ENCODE results near the gene SEMA4D. TPM values are rescaled to one million over a fixed set of nuclear protein-coding genes. Genes with fewer than 3 reads are reported as not detected.

SEMA4D gene
- total RNA-seq, 4 donors from 2014 or later, result 13.4 to 27.3 (median 24.8) TPM

DNA sequence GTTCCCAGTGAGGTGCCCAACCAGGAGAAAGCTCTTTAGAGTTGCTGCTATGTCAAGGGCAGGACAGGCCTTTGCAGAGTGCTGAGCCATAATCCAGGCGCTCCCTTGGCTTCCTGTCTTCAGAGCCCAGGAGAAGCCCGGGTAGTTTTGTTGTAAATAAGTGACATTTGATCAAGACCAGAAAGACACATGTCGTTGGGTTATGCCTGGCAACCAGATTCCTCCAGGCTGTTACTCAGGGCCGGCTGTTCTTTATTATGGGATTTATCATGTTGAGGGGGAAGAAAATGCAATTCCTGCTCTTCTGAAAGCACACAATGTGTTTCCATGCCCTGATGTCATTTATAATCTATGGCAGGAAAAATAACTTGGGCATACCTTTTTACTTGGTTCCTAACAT is 39.3 kb upstream of the SEMA4D start:
- Histone ChIP-seq H3K27ac (peak overlapping the region in 1 of 4 donors; percentile 35), H3K4me3 (no peak overlapping the region), H3K4me1 (peaks cover 0 to 6% (median 0%) of the 10 kb centered on the region in 4 donors), H3K27me3 (no peaks in the 10 kb centered on the region), H3K9me3 (no peaks in the 10 kb centered on the region), H3K36me3 (no peaks in the 10 kb centered on the region)
- no peak for DNase-seq (ENCODE audit: low spot score in 2 of 2)
- WGBS, 2 donors, result 66 to 83% methylated on average over 4 of the region's 4 CpGs
- TF ChIP-seq POLR2A (IDR thresholded peaks at IDR 0.05) (no peak), EP300 (IDR thresholded peaks at IDR 0.05) (no peak)
- TF ChIP-seq, protein P1, sequence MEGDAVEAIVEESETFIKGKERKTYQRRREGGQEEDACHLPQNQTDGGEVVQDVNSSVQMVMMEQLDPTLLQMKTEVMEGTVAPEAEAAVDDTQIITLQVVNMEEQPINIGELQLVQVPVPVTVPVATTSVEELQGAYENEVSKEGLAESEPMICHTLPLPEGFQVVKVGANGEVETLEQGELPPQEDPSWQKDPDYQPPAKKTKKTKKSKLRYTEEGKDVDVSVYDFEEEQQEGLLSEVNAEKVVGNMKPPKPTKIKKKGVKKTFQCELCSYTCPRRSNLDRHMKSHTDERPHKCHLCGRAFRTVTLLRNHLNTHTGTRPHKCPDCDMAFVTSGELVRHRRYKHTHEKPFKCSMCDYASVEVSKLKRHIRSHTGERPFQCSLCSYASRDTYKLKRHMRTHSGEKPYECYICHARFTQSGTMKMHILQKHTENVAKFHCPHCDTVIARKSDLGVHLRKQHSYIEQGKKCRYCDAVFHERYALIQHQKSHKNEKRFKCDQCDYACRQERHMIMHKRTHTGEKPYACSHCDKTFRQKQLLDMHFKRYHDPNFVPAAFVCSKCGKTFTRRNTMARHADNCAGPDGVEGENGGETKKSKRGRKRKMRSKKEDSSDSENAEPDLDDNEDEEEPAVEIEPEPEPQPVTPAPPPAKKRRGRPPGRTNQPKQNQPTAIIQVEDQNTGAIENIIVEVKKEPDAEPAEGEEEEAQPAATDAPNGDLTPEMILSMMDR (IDR thresholded peaks at IDR 0.05), result no peak

DNA sequence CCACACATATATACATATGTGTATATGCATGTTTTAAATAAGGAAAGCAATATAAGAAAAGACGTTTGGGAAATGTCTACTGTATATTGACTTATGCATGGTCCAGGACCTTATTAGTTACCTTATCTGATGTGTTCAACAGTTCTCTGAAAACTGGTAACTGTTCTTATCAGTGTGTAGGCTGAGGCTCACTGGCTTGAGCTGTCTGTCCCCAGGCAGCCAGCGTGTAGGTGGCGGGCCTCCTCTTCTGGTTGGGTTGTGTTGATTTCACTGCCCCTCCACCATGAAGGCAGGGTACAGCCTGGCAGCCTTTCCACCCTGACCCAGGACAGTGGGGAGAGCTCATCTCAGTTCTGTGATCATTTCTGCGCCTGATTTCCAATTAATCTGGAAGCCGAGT is 38.7 kb upstream of the SEMA4D start:
- Histone ChIP-seq H3K27ac (peak overlapping the region in 1 of 4 donors; percentile 35), H3K4me1 (peaks cover 0 to 6% (median 0%) of the 10 kb centered on the region in 4 donors), H3K9me3 (no peaks in the 10 kb centered on the region), H3K4me3 (no peak overlapping the region), H3K36me3 (no peaks in the 10 kb centered on the region), H3K27me3 (no peaks in the 10 kb centered on the region)
- 87 to 90% methylated on average over 5 of the region's 5 CpGs for WGBS, 2 donors
- TF ChIP-seq, protein P1 (IDR thresholded peaks at IDR 0.05), result no peak
- TF ChIP-seq EP300 (IDR thresholded peaks at IDR 0.05) (no peak), POLR2A (IDR thresholded peaks at IDR 0.05) (no peak)
- no peak for DNase-seq (ENCODE audit: low spot score in 2 of 2)

DNA sequence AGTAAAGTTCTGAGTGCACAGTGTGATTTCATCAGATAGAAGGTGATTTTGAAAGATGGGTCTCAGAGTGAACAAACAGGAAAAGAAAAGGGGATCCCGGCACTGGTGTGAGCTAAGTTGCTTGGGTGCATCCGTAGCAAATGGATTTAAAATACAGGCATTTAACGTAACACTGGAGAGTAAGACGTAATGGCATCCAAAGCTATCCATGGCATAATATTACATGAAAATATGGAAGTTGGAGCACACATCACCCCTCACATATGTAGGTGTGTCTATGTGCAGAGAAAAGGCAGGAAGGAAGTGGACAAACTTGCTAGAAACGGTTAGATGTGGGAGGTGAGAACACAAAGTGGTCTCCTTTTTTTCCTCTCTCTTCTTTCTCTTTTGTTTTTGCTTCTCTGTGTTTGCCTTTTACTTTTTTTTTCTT is 38.2 kb upstream of the SEMA4D start:
- Histone ChIP-seq H3K9me3 (no peaks in the 10 kb centered on the region), H3K27ac (no peak overlapping the region), H3K27me3 (no peaks in the 10 kb centered on the region), H3K36me3 (no peaks in the 10 kb centered on the region), H3K4me3 (no peak overlapping the region), H3K4me1 (peaks cover 0 to 6% (median 0%) of the 10 kb centered on the region in 4 donors)
- 73 to 82% methylated on average over 5 of the region's 5 CpGs for WGBS, 2 donors
- no peak for DNase-seq (ENCODE audit: low spot score in 2 of 2)
- TF ChIP-seq POLR2A (IDR thresholded peaks at IDR 0.05), result no peak
- peak in 1 of 2 donors; percentile 6 for TF ChIP-seq EP300 (IDR thresholded peaks at IDR 0.05)

DNA sequence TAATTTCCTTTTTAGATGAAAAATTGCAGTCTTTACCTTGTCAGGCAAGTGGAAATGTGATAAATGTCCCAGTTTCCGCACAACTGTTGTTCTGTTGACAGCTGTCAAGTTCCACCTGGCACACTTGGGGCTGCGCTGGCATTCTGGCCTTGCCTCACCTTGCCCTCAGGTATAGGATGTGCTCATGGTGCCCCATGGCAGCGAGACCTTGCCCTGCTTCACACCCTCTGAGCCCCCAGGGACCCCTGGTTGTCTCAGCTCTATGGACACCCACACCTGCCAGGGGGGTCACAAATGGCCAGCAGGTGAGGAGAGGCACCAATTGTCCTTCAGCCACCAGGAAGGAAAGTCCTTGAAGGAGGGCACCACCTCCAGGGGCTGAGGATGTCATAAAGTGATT is 37.5 kb upstream of the SEMA4D start:
- no peaks in the 10 kb centered on the region for H3K27me3 ChIP-seq
- H3K4me1 ChIP-seq, result peaks cover 0 to 9% (median 0%) of the 10 kb centered on the region in 4 donors
- H3K27ac ChIP-seq, result no peak overlapping the region
- TF ChIP-seq POLR2A (IDR thresholded peaks at IDR 0.05) (no peak), EP300 (IDR thresholded peaks at IDR 0.05) (no peak)
- TF ChIP-seq, protein P1 (IDR thresholded peaks at IDR 0.05), result no peak
- 93 to 96% methylated on average over 2 to 3 of the region's 3 CpGs for WGBS, 2 donors
- H3K4me3 ChIP-seq, result no peak overlapping the region
- DNase-seq (ENCODE audit: low spot score in 2 of 2), result no peak
- no peaks in the 10 kb centered on the region for H3K36me3 ChIP-seq
- no peaks in the 10 kb centered on the region for H3K9me3 ChIP-seq

DNA sequence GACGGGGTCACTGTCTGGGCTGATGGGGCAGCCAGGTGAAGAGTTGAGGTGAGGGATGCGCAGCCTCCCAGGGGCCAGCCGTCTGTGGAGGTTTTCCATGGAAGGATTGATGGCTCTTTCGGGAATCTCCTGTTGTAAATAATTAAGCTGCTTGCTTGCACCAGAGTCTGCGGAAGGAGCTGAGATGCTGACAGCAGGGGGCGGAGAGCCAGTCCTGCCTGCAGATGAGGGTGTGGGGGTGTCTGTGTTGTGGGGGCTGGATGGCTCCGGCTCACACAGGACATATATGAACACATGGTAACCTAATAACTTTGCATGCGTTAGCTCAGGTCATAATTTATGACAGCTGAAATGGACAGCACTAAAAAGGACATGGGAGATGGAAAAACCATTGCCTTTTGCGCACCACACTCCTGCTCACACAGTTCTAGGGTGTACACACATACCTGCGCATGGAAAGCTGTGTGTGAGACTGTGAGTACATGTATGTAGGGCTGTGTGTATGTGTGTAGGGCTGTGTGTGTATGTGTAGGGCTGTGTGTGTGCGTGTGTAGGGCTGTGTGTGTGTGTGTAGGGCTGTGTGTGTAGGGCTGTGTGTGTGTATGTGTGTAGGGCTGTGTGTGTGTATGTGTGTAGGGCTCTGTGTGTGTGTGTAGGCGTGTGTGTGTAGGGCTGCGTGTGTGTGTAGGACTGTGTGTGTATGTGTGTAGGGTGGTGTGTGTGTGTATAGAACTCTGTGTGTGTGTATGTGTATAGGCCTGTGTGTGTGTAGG is 36.8 kb upstream of the SEMA4D start:
- DNase-seq (ENCODE audit: low spot score in 2 of 2), result no peak

More for the DNA sequence above, 36.8 kb upstream of the SEMA4D start:
- Histone ChIP-seq H3K9me3 (no peaks in the 10 kb centered on the region), H3K36me3 (no peaks in the 10 kb centered on the region), H3K4me1 (peaks cover 0 to 15% (median 4%) of the 10 kb centered on the region in 4 donors), H3K27ac (no peak overlapping the region), H3K4me3 (no peak overlapping the region), H3K27me3 (no peaks in the 10 kb centered on the region)
- WGBS, 2 donors, result 74 to 78% methylated on average over 13 of the region's 13 CpGs
- TF ChIP-seq EP300 (IDR thresholded peaks at IDR 0.05) (no peak), POLR2A (IDR thresholded peaks at IDR 0.05) (no peak)
- TF ChIP-seq, protein P1 (IDR thresholded peaks at IDR 0.05), result no peak
